NT2/D1 (cell line): ENCODE data around the gene SLC16A10.

Experiments used
- DNase-seq: peaks from one replicate; pipeline ENCODE4 v3.0.0-alpha.2; 2011; ENCODE audit warnings: low read depth, low spot score
- H3K27me3 ChIP-seq: 2 replicates; pipeline ENCODE4 v1.6.0; 2011; ENCODE audit warnings: mild to moderate bottlenecking; ENCODE audit not compliant: insufficient read length, insufficient read depth
- H3K36me3 ChIP-seq: 2 replicates; pipeline ENCODE4 v1.6.1; 2011; ENCODE audit warnings: mild to moderate bottlenecking, low read length, mixed read lengths; ENCODE audit not compliant: insufficient read depth, insufficient read length
- H3K4me1 ChIP-seq: 2 replicates; pipeline ENCODE4 v1.5.1; 2011; ENCODE audit not compliant: insufficient read depth, insufficient read length
- H3K4me3 ChIP-seq: 2 replicates; pipeline ENCODE4 v1.5.1; 2011; ENCODE audit warnings: low read depth; ENCODE audit not compliant: insufficient read length
- H3K9ac ChIP-seq: 2 replicates; pipeline ENCODE4 v1.6.0; 2011; ENCODE audit warnings: low read depth; ENCODE audit not compliant: insufficient read length
- H3K9me3 ChIP-seq: 2 replicates; pipeline ENCODE4 v1.5.1; 2011; ENCODE audit warnings: mild to moderate bottlenecking, low read length; ENCODE audit not compliant: insufficient read depth
- SUZ12 ChIP-seq: IDR thresholded peaks from 2 replicates; pipeline ENCODE4 v1.6.1; 2011; ENCODE audit not compliant: insufficient read length, insufficient read depth; ENCODE audit errors: extremely low read depth
- YY1 ChIP-seq: IDR thresholded peaks from 2 replicates; pipeline ENCODE4 v1.6.1; 2011; ENCODE audit not compliant: insufficient read length, insufficient read depth
- ZNF274 ChIP-seq: IDR thresholded peaks from 2 replicates; pipeline ENCODE4 v1.6.1; 2011; ENCODE audit warnings: mild to moderate bottlenecking, low read depth, low read length

The SLC16A10 gene

GRCh38 chr6:111070105-111071005 is 16.9 kb upstream of the SLC16A10 start:
- H3K36me3 ChIP-seq, result no peaks in the 10 kb centered on the region
- DNase-seq, result no peak
- H3K9me3 ChIP-seq, result no peaks in the 10 kb centered on the region
- H3K27me3 ChIP-seq, result no peaks in the 10 kb centered on the region
- no peak overlapping the region for H3K9ac ChIP-seq
- H3K4me1 ChIP-seq, result peaks cover 3% of the 10 kb centered on the region
- TF ChIP-seq YY1 (no peak), ZNF274 (no peak), SUZ12 (no peak)
- no peak overlapping the region for H3K4me3 ChIP-seq

GRCh38 chr6:111072801-111073360 is 14.4 kb upstream of the SLC16A10 start:
- Histone ChIP-seq H3K4me1 (no peaks in the 10 kb centered on the region), H3K36me3 (no peaks in the 10 kb centered on the region), H3K9me3 (no peaks in the 10 kb centered on the region), H3K27me3 (no peaks in the 10 kb centered on the region), H3K4me3 (no peak overlapping the region), H3K9ac (no peak overlapping the region)
- TF ChIP-seq YY1 (no peak), ZNF274 (no peak), SUZ12 (no peak)
- DNase-seq, result no peak

- no peak for TF ChIP-seq YY1
- TF ChIP-seq ZNF274, result no peak
- no peak for TF ChIP-seq SUZ12
- H3K4me3 ChIP-seq, result no peak overlapping the region
- no peak for DNase-seq
- H3K9me3 ChIP-seq, result no peaks in the 10 kb centered on the region
- no peaks in the 10 kb centered on the region for H3K36me3 ChIP-seq
- no peak overlapping the region for H3K9ac ChIP-seq
- no peaks in the 10 kb centered on the region for H3K27me3 ChIP-seq
- H3K4me1 ChIP-seq, result no peaks in the 10 kb centered on the region
Observed at GRCh38 chr6:111074311-111074710, 13.0 kb upstream of the SLC16A10 start.

GRCh38 chr6:111076024-111076695 is 11.1 kb upstream of the SLC16A10 start:
- no peak for DNase-seq
- TF ChIP-seq YY1 (no peak), SUZ12 (no peak), ZNF274 (no peak)
- Histone ChIP-seq H3K9ac (no peak overlapping the region), H3K9me3 (no peaks in the 10 kb centered on the region), H3K4me3 (no peak overlapping the region), H3K27me3 (no peaks in the 10 kb centered on the region), H3K4me1 (no peaks in the 10 kb centered on the region), H3K36me3 (no peaks in the 10 kb centered on the region)

GRCh38 chr6:111080698-111081097 is 6.6 kb upstream of the SLC16A10 start:
- DNase-seq, result no peak
- H3K27me3 ChIP-seq, result peaks cover 3% of the 10 kb centered on the region
- no peaks in the 10 kb centered on the region for H3K36me3 ChIP-seq
- TF ChIP-seq ZNF274, result no peak
- TF ChIP-seq YY1, result no peak
- TF ChIP-seq SUZ12, result no peak
- no peaks in the 10 kb centered on the region for H3K4me1 ChIP-seq
- H3K9me3 ChIP-seq, result no peaks in the 10 kb centered on the region
- H3K4me3 ChIP-seq, result no peak overlapping the region
- H3K9ac ChIP-seq, result no peak overlapping the region

- TF ChIP-seq SUZ12, result no peak
- TF ChIP-seq ZNF274, result no peak
- Histone ChIP-seq H3K27me3 (peaks cover 31% of the 10 kb centered on the region), H3K4me3 (peak overlapping the region; percentile 45), H3K36me3 (no peaks in the 10 kb centered on the region), H3K9ac (peak overlapping the region; percentile 56), H3K9me3 (no peaks in the 10 kb centered on the region), H3K4me1 (no peaks in the 10 kb centered on the region)
- DNase-seq, result no peak
Observed at GRCh38 chr6:111086685-111087084, 618 bp upstream of the SLC16A10 start.
